GM18498 (cell line): Measurements from ENCODE around the gene WFIKKN1.

ENCODE experiments used
- ATAC-seq: cut with Tn5 transposase; IDR thresholded peaks from one replicate; pipeline ENCODE4 v1.9.1; 2021; ENCODE audit warnings: mild to moderate bottlenecking, moderate library complexity; ENCODE audit not compliant: unreplicated experiment

WFIKKN1 gene

GRCh38 chr16:652454-653305, 21.9 kb downstream of the WFIKKN1 start:
- ATAC-seq = no peak

GRCh38 chr16:654034-654433, 23.2 kb downstream of the WFIKKN1 start:
- ATAC-seq = no peak

GRCh38 chr16:657487-657886, 26.7 kb downstream of the WFIKKN1 start:
- ATAC-seq = no peak

GRCh38 chr16:658679-659571, 28.1 kb downstream of the WFIKKN1 start:
- no peak for ATAC-seq

- ATAC-seq = no peak
These were observed 28.8 kb downstream of the WFIKKN1 start for GRCh38 chr16:659618-660017.

- ATAC-seq = peak; percentile 6
These were observed 29.3 kb downstream of the WFIKKN1 start for GRCh38 chr16:660132-660458.

- peak; percentile 51 for ATAC-seq
These were observed 29.8 kb downstream of the WFIKKN1 start for GRCh38 chr16:660459-661183.

GRCh38 chr16:661184-661821, 30.5 kb downstream of the WFIKKN1 start:
- ATAC-seq = no peak

GRCh38 chr16:662095-662494, 31.3 kb downstream of the WFIKKN1 start:
- no peak for ATAC-seq

- ATAC-seq = no peak
These were observed 31.8 kb downstream of the WFIKKN1 start for GRCh38 chr16:662597-662996.

- ATAC-seq = no peak
These were observed 35.8 kb downstream of the WFIKKN1 start for GRCh38 chr16:666572-666971.

GRCh38 chr16:667113-667779, 36.5 kb downstream of the WFIKKN1 start:
- ATAC-seq = no peak

- ATAC-seq = peak; percentile 89
These were observed 37.2 kb downstream of the WFIKKN1 start, which contains the start of gene RHOT2 for GRCh38 chr16:667780-668518. RHOT2 (plus strand) TSS chr16:668132; CDS start chr16:668200, 68 bp downstream.

- ATAC-seq = peak; percentile 6
These were observed 37.9 kb downstream of the WFIKKN1 start for GRCh38 chr16:668519-669171.

GRCh38 chr16:669666-670065, 38.9 kb downstream of the WFIKKN1 start:
- no peak for ATAC-seq

GRCh38 chr16:670485-671352, 39.9 kb downstream of the WFIKKN1 start:
- ATAC-seq = no peak

- ATAC-seq = no peak
These were observed 40.8 kb downstream of the WFIKKN1 start for GRCh38 chr16:671353-672131.
